Mucosa of descending colon (tissue), 3 donors: ENCODE data around the gene PBX3. TPM values are rescaled to one million over a fixed set of nuclear protein-coding genes. Genes with fewer than 3 reads are reported as not detected.

Experiments used
- ATAC-seq: fragments of 200-7000 bp; cut with Tn5 transposase; one replicate; pipeline ENCODE4 v1.9.1; 2020; ENCODE audit warnings: mild to moderate bottlenecking, moderate library complexity
- DNase-seq, 3 donors: peaks; one replicate each; pipeline ENCODE4 v3.0.0-alpha.2; 2020
- H3K36me3 ChIP-seq: fragments of 200-600 bp; one replicate; pipeline ENCODE4 v1.8.0; 2021; ENCODE audit warnings: low read depth, mild to moderate bottlenecking
- H3K4me1 ChIP-seq: fragments of 200-600 bp; one replicate; pipeline ENCODE4 v1.8.0; 2021; ENCODE audit warnings: low read depth, mild to moderate bottlenecking
- H3K4me3 ChIP-seq: fragments of 200-600 bp; one replicate; pipeline ENCODE4 v1.8.0; 2021; ENCODE audit warnings: mild to moderate bottlenecking
- H3K9me3 ChIP-seq: fragments of 200-600 bp; one replicate; pipeline ENCODE4 v1.8.0; 2021; ENCODE audit warnings: mild to moderate bottlenecking
- CTCF ChIP-seq: fragments of 200-600 bp; IDR thresholded peaks from one replicate; pipeline ENCODE4 v1.8.0; 2022; ENCODE audit warnings: antibody characterized with exemption, mild to moderate bottlenecking
- intact Hi-C, 2 donors: fragments of 100-400 bp; cut with DNase I in 1 of 2; cut with micrococcal nuclease in 1 of 2; formaldehyde crosslinking; loops; one replicate each; pipeline versions ENCODE4 v1.11.0 to v1.11.1; 2022; cut with DNase I, micrococcal nuclease
- total RNA-seq, 3 donors: library from RNA; stranded (reverse); fragmentation: NEBNext Ultra II Directional in 2 of 3; extraction: Animal tissue kit (Norgen Biotek cat#: 25700) in 2 of 3; gene quantifications; one replicate each; pipeline versions ENCODE4 v1.2.1 to v1.2.4, GENCODE V29; 2021 to 2023
- donor health status: DM: no; HTN: no; CAD: no; lungs with moderate emphysema.
- donor health status: DM: no; HTN: no; CAD: no.
- donor health status: DM: no; HTN: yes; CAD: no.

PBX3 gene
- total RNA-seq, 3 donors from 2014 or later, result 11.7 to 71.7 (median 17.4) TPM

GRCh38 chr9:125966466-125966865 lies 219.3 kb downstream of the PBX3 start:
- H3K36me3 ChIP-seq, result no peaks in the 10 kb centered on the region
- H3K4me3 ChIP-seq, result no peak overlapping the region
- no peaks in the 10 kb centered on the region for H3K9me3 ChIP-seq
- no peak for DNase-seq
- intact Hi-C loops, result no loop called here
- no peak for ATAC-seq
- no peaks in the 10 kb centered on the region for H3K4me1 ChIP-seq
- no peak for TF ChIP-seq CTCF

- Histone ChIP-seq H3K4me1 (no peaks in the 10 kb centered on the region), H3K9me3 (no peaks in the 10 kb centered on the region), H3K4me3 (no peak overlapping the region), H3K36me3 (no peaks in the 10 kb centered on the region)
- ATAC-seq, result no peak
- no peak for TF ChIP-seq CTCF
- intact Hi-C loops, result no loop called here
- DNase-seq, result no peak
Observed at GRCh38 chr9:125966959-125967711, 220.0 kb downstream of the PBX3 start.

GRCh38 chr9:125968714-125969374 lies 221.7 kb downstream of the PBX3 start:
- no peaks in the 10 kb centered on the region for H3K9me3 ChIP-seq
- no peaks in the 10 kb centered on the region for H3K36me3 ChIP-seq
- ATAC-seq, result no peak
- TF ChIP-seq CTCF, result no peak
- DNase-seq, result no peak
- intact Hi-C loops, result no loop called here
- no peaks in the 10 kb centered on the region for H3K4me1 ChIP-seq
- no peak overlapping the region for H3K4me3 ChIP-seq

- TF ChIP-seq CTCF, result no peak
- Histone ChIP-seq H3K36me3 (no peaks in the 10 kb centered on the region), H3K4me1 (no peaks in the 10 kb centered on the region), H3K4me3 (no peak overlapping the region), H3K9me3 (no peaks in the 10 kb centered on the region)
- ATAC-seq (no peak), DNase-seq (no peak)
- intact Hi-C loops, result no loop called here
Observed at GRCh38 chr9:125969462-125969861, 222.3 kb downstream of the PBX3 start.

GRCh38 chr9:125969868-125970267 lies 222.7 kb downstream of the PBX3 start:
- DNase-seq (no peak), ATAC-seq (no peak)
- no peak for TF ChIP-seq CTCF
- intact Hi-C loops, result no loop called here
- H3K4me3 ChIP-seq, result no peak overlapping the region
- H3K9me3 ChIP-seq, result no peaks in the 10 kb centered on the region
- no peaks in the 10 kb centered on the region for H3K36me3 ChIP-seq
- no peaks in the 10 kb centered on the region for H3K4me1 ChIP-seq
